ENCODE results near the gene CHST11.
"Not testable (repeated sequence)": the region's sequence is repeated elsewhere in the genome, so short reads cannot be mapped to it uniquely, and the experiment has no call there.

CHST11 gene

DNA sequence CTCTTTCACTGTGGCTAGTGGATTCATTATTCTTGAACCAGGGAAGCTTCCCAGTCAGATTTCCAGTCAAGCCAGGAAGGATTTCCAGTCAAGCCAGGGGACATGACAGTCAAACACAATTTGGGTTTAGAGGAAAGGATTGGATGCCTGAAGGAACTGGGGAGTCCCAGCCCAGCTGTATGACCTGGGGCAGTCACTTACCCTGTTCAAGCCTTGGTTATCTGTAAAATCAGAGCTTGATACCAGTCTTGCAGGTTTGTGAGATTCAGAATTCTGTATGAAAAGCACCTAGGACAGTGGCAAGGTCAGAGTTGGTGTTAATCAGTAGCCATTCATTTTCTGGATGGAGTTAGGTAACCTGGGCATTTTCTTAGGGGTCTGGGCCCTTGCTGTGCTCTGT lies 152.7 kb downstream of the CHST11 start:
- DNase-seq: no peak

DNA sequence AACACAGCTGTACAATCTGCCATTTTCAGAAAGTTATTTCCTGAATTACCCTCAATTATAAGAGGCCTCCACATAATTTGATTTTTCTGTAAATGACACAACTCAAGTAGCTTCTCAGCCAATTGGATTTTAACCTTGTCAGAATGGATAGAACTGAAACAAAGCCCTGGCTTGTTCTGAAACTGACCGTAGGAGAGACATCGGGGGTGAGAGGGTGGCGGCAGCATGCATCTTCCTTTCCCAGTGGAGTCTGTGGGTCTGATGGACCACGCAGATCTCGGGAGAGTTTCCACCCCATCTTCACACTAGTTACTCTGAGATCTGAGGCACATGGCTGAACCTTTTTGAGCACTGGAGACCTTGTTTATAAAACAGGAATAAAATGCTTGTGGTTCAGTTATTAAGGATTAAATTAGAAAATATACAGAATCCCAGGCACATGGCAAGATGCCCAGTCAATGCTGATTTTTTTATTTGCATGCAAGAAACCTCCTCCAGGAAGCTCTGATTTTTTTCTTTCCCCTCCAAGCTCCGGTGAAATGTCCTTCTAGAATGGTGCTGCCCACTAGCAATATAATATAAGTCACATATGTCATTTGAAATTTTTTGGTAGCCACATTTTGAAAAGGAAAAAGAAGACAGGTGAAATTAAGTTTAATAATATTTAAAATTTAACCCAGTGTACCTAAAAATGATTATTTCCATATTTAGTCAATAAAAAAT lies 153.9 kb downstream of the CHST11 start:
- DNase-seq: no peak

DNA sequence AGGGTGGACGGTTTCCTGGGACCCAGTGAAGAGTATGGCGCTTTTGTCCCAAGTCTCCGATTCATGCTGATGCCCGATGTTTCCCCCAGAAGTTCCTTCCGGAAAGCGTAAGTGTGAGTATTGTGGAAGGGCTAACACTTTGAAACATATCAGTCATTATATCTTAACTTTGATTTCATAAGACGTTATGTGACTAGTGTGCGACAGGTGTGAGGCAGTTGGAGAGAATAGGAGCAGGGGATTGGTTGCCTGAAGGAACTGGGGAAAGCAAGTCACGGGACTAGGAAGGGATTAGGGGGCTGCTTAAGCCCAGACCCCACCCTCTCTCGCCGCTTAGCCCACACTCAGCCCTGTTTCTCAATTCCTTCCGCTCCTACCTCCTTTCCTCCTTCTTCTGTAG lies 154.9 kb downstream of the CHST11 start:
- DNase-seq: no peak

GRCh38 chr12:104613372-104613771 lies 156.6 kb downstream of the CHST11 start:
- DNase-seq: not testable (repeated sequence)

- DNase-seq: no peak
Observed at GRCh38 chr12:104615048-104615561, 158.4 kb downstream of the CHST11 start.

DNA sequence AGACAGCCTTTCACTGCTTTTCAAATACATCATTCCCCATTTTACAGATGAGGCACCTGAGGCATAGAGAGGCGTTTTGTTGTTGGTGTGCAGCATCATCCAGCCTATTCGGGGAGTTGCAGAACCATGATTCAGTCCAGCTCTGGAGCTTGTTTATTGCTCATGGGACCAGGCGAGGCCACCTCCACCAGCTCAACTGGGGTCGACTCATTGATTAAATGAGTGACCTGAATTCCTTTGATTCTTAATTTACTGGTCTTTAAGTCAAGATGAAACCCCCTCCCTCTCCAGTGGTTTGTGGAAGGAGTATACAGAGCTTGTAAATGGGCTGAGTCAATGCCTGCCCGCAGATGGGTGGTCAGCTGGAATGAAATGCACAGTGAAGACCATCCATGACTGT lies 161.9 kb downstream of the CHST11 start:
- no peak for DNase-seq

GRCh38 chr12:104619305-104619704 lies 162.6 kb downstream of the CHST11 start:
- DNase-seq: no peak

DNA sequence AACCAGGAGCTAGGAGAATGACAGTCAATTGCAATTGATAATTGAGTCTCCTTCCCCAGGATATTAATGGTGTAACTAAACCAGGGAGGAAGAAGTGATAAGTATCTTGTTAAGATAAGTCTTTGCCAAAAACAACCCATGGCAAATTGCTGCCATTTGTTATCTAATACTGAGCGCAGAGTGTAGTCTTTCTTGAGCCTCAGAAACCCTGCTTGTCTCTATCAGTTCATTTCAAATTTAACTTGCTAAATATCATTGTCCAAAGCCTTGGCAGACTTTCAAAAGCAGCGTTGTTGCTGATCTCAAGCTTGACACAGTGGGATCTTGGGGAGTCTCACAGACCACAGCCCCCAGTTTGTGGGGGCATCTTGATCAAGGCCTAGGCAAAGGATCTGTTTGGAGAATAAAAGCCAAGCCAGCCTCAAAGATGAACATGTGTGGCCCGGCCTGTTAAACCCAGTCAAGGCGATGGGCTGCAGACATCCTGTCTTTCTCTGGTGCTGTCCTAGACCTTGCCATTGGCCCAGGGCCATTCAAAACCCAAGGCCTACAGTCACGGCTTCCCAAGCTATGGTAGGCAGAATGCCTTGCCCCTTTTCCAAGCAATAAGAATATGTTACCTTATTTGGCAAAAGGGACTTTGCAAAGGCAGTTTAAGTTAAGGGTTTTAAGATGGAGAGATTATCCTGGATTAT lies 164.2 kb downstream of the CHST11 start:
- DNase-seq: no peak

- DNase-seq: no peak
Observed at GRCh38 chr12:104622928-104623327, 166.2 kb downstream of the CHST11 start.

DNA sequence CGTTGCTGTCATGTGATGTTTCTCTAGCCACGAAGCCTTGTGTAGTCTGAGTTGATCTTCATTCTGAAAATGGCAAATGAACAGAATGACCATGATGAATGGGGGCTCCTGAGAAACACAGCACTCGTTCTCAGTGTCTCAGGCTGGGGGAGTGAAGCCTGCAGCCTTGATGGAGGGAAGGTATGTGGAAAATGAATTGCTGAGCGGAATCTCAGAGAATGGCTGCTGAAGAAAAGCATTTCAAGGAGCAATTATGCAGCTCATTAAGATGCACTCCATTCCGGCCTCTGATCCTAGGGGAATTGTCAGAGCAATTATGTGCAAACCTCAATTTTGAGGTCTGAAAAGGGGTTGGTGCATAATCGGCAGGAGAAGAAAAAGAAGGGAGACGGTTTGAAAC lies 167.1 kb downstream of the CHST11 start:
- DNase-seq: no peak

GRCh38 chr12:104624529-104624928 lies 167.8 kb downstream of the CHST11 start:
- no peak for DNase-seq

- DNase-seq: no peak
Observed at GRCh38 chr12:104626069-104626837, 169.5 kb downstream of the CHST11 start.

- no peak for DNase-seq
Observed at GRCh38 chr12:104627231-104627989, 170.7 kb downstream of the CHST11 start.

GRCh38 chr12:104627990-104628830 lies 171.5 kb downstream of the CHST11 start:
- DNase-seq: no peak

- no peak for DNase-seq
Observed at GRCh38 chr12:104628831-104629135, 172.0 kb downstream of the CHST11 start.

GRCh38 chr12:104630230-104630670 lies 173.5 kb downstream of the CHST11 start:
- no peak for DNase-seq

DNA sequence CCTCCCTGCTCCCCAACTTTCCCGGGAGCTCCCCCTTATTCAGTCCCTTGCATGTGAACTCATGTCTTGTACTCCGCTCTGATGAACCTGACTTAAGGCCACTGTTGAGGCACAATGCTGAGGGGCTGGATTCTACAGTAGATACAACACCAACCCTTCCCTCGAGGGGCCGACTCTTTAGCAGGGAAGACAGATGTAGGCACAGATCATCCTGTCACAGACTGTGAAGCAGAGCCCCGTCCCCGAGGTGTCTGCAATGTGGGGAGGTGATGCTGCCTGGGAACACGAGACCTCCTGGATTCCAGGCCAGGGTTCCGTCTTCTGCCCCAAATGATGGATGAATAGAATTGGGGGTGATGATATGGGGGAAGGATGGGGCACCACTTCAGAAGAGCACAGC lies 175.1 kb downstream of the CHST11 start:
- DNase-seq: no peak

DNA sequence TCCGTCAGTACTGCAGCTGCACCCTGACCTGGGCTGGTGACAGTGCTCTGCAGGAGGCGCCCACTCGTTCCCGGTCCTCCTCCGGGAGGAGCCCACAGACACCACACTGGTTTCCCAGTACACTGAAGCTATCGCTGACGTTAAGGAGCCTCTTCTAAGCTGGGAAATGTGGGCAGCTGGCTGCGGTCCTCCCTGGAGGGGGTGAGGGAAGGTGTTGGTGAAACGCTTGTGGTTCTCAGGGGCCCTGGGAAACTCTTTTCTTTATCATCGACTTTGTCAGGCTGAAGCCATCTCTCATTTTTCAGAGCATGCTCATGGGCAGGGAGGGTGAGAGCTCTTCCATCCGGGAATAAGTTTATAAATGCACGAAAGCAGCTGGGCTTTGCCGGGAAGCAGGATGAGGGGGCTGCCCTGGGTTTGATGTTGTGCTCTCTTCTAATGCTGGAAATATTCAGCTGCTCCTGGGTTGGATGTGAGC lies 176.0 kb downstream of the CHST11 start:
- DNase-seq: no peak

DNA sequence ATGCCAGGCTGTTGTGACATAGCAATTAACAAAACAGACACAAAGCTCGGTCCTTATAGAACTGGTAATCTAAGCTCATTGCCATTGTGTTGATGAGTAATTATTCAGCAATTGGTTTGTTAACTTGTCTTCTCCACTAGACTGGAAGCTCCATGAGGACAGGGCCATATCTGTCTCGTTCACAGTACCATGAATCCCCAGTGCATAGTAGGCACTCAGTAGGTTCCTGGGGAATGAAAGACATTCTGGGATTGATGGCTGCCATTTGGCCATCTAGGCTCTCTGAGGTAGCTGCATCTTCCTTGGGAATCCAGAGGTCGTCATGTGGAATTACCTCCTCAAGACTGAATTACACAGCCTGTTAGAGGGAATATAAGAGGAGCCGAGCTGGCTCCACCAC lies 177.3 kb downstream of the CHST11 start:
- no peak for DNase-seq

- no peak for DNase-seq
Observed at GRCh38 chr12:104634852-104635251, 178.1 kb downstream of the CHST11 start.

DNA sequence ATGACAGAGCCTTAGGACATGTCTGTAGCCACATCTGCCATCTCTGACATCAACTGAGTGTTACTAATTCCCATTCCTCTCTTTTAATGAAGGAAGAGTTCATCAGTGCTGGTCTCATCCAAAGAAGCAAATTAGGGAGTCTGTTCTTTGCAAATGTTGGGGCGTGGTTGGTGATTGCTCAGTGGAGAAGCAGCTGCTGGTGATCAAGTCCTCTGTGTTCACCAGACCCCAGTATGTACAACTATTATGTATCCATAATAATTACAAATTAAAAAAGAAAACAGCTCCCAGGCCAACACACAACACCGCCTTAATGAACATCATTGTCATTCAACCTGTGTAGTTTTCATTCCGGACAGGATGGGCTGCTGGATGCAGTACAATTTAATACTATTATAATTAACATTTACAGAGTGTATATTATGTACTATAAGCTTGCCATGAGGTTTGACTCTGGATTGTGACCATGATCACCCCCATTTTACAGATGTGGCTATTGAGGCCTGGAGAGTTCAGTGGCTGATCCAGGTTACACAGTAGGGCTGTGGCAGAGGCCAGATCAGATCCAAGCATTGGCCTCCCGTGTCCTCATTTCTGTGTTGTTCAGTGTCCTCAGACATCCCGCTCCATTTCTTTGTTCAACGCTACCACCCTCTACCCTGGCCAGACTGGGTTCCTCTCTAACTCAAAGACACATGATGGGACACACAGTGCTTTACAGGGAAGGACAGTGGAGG lies 179.0 kb downstream of the CHST11 start:
- no peak for DNase-seq
